ENCODE measurements around the gene CLMN.

DNA sequence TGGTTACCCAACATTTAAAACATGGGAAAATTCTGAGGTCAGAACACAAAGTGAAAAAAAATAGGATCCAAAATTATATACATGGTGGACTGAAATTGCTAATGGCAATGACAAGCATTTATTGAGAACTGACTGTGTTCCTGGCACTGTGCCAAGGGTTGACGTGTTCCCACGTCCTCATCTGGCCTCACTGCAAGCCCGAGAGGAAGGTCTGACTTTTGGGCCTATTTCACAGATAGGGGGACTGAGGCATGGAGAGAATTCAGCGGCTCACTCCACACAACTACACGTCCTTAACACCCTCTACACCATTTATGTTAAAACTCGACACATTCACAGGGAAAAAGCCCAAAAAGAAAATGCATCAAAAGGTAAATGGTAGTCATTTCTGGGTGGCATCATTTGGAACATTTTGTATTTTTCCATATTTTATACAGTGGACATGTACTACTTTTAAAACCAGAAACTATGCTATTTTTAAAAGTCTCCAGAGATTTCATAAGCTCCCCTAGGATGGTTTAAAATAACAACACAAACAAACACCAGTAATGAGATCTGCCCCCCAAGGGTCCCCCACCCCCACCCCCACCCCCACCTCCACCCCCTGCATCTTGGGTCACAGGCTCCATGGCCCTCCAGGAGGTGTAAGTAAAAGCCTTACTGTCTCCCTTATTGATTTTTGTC is 27.7 kb downstream of the CLMN start:
- TF ChIP-seq, protein P1, sequence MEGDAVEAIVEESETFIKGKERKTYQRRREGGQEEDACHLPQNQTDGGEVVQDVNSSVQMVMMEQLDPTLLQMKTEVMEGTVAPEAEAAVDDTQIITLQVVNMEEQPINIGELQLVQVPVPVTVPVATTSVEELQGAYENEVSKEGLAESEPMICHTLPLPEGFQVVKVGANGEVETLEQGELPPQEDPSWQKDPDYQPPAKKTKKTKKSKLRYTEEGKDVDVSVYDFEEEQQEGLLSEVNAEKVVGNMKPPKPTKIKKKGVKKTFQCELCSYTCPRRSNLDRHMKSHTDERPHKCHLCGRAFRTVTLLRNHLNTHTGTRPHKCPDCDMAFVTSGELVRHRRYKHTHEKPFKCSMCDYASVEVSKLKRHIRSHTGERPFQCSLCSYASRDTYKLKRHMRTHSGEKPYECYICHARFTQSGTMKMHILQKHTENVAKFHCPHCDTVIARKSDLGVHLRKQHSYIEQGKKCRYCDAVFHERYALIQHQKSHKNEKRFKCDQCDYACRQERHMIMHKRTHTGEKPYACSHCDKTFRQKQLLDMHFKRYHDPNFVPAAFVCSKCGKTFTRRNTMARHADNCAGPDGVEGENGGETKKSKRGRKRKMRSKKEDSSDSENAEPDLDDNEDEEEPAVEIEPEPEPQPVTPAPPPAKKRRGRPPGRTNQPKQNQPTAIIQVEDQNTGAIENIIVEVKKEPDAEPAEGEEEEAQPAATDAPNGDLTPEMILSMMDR (IDR thresholded peaks at IDR 0.05; ENCODE audit: poor library complexity), result no peak
- TF ChIP-seq EZH2 (IDR thresholded peaks at IDR 0.05; ENCODE audit: borderline replicate concordance) (no peak), EZH2phosphoT487 (IDR thresholded peaks at IDR 0.05; ENCODE audit: low read depth, severe bottlenecking, unreplicated experiment) (no peak)
